ENCODE results near the gene NUP188.
A peak's percentile ranks its signal among the peaks of the same experiment; 100 is the strongest.
"Not testable (repeated sequence)": the region's sequence is repeated elsewhere in the genome, so short reads cannot be mapped to it uniquely, and the experiment has no call there.

The NUP188 gene

DNA sequence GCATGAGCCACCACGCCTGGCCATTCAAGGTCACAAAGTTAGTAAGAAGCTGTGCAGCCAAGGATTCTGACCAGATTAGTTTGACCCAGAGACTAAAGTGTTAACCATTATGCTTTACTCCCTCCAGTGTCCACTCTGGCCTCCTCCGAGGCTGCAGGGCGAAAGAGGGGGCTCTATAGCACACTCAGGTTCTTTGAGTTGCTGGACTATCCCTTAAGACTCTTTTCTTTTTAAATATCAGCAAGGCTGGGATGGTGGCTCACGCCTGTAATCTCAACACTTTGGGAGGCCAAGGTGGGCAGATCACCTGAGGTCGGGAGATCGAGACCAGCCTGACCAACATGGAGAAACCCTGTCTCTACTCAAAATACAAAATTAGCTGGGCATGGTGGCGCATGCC is 2.5 kb upstream of the NUP188 start:
- DNase-seq, result not testable (repeated sequence)

DNA sequence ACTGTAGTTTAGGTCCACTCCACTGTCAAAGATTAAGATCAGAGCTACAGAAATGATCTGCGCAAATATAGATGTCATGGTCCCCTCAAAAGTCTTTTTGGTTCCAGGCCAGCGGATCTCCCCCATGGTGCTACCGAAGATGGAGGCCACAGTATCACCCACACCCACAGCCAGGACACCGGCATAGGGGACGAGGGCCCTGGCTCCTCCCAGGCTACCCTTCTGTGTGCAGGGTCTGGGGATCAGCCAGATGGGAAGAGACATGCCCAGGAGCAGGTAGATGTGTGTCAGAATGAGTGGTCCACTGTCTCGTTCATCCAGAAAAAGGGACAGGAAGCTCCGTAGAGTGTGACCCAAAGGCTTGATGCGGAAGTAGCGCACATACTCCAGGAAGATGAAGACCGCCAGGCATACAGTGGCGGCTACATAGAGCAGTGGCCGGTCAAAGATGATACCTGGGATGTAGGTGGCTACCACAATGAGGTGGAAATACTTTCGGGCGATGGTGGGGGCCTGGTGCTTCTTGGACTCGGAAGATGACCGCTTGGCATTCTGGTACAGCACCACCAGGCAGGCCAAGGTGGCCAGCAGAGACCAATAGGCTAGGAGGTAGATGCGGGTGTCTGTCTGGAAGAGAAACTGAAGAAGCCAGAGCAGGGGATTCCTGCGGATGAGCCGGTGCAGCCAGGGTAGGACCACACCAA is 1.5 kb upstream of the NUP188 start:
- DNase-seq, result no peak

DNA sequence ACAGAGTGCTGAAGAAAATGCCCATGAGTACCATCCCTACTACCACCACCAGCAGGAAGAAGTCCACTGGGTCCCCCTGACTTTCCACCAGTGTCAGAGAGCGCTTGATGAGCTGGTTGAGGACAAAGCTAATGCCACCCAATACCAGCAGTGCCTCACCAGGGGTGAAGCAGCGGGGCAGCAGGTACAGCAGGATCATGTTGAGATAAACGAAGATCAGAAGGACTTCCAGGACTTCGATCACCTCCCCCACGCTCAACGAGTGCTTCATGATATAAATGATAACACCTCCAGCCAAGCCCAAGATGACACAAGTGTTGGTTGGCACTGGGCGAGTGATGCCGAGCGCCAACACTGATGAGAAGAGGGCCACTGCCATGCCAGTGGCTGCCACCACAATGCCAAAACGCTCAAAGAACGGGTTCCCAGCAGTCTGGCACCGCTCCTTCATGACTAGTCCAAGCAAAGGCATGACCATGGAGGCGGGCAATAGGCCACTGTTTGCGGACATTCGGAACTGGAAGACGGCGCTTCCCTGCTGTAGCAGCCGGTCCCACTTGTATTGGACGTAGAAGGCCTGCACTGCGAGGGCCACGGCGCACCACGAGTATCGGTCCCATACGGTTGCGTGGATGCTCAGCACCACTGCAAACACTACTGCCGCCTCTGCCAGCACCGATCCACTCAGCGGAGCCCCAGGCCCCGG is 775 bp upstream of the NUP188 start:
- DNase-seq, result no peak

DNA sequence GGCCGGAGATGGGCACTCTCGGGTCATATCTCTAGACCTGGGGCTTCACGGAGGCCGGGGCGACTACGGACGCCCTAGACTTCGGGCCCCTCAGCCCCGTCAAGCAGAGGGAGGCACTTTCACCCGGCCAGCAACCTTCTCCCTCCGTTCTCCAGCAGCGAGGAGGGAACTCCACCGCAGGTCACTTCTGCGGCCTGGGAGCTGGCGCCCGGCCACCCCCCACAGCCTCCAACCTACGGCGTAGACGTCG is 297 bp upstream of the NUP188 start:
- DNase-seq, result no peak

DNA sequence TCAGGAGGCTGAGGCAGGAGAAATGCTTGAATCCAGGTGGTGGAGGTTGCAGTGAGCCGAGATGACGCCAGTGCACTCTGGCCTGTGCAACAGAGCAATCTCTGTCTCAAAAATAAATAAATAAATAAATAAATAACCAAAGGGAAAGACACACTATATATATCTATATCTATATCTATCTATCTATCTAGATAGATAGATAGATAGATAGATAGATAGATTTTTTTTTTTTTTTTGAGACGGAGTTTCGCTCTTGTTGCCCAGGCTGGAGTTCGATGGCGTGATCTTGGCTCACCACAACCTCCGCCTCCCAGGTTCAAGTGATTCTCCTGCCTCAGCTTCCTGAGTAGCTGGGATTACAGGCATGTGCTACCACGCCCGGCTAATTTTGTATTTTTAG is 13.9 kb downstream of the NUP188 start:
- not testable (repeated sequence) for DNase-seq

DNA sequence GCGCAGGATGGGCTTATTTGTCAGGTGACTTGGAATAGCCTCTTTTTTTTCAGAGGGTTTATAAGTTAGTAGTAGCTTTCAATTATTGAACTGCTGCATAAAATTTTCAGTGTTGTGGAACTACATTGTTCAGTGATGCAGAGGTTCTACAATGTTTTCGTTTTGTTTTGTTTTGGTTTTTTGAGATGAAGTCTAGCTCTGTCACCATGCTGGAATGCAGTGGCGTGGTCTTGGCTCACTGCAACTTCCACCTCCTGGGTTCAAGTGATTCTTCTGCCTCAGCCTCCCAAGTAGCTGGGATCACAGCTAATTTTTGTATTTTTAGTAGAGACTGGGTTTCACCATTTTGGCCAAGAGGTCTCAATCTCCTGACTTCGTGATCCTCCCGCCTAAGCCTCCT is 22.0 kb downstream of the NUP188 start:
- no peak for DNase-seq

DNA sequence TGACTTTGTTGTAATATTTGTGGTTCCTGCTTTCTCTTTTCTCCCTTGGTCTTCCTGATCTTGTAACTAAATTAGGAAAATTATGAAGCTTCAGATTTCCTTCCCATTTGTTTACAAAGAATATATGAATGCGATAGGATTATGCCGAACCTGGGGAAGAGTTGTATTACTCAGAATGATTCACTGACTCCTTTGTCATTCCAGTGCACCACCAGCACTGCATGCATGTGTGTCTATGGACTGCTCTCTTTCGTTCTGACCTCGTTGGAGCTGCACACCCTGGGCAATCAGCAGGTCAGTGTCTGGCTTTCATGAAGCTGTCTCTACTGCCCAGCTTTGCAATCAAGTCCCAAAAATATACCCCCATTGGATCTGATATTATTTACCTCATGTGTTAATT is 25.5 kb downstream of the NUP188 start:
- DNase-seq, result no peak

DNA sequence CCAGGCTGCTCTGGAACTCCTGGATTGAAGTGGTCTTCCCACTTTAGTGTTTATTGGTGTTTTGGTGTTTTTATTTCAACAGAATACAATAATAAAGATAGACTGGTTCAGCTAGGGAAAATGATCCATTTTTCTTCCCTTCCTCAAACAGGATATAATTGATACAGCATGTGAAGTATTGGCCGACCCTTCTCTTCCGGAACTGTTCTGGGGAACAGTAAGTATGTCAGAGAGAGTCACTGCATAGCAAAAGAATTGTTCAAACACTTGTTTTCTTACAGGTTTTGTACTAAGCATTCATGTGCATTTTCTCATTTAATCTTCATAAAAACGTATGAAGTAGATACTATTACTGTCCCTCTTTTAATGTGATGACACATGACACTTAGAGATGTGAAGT is 31.6 kb downstream of the NUP188 start:
- DNase-seq, result no peak

DNA sequence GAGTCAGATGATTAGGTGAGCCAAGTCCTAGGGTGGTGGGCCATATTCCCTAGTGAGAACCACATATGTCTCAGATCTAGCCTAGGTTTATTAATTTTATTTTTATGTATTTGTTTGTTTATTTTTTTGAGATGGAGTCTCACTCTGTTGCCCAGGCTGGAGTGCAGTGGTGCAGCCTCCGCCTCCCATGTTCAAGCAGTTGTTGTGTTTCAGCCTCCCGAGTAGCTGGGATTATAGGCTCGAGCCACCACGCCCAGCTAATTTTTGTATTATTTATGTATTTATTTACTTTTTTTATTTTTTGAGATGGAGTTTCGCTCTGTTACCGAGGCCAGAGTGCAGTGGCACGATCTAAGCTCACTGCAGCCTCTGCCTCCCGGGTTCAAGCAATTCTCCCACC is 36.0 kb downstream of the NUP188 start:
- no peak for DNase-seq

DNA sequence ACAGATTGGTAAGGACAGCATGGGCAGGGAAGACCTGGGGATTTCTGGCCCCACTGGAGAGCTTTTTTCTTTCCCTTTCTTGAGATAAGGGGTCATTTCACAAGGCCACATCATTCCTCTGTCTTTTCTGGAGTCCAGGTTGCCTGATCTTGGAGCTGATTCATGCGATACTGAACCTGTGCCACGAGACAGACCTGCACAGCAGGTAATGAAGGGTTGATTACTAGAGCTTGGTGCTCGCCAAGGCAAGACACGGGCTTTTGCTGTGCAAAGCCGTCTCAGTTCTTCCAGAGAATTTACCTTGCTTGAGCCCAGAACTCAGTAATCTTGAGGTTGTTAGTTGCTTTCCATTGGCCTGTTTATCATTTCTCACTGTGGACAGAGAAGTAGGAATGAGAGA is 39.2 kb downstream of the NUP188 start:
- no peak for DNase-seq

DNA sequence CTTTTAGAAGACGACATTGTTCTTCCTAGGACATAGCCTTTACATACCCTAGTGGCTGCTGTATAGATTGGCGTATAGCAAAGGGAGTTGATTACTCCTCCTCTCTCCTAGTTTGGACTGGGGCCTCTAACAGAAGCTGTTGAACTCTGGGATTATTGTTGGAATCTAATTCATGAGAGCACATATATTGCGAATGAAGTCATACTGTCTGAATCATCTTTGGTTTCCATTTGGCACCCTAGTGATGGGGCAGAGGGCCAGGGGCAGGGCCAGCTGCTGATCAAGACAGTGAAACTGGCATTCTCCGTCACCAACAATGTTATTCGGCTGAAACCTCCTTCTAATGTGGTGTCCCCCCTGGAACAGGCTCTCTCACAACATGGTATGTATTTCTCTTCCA is 40.3 kb downstream of the NUP188 start:
- DNase-seq, result no peak

DNA sequence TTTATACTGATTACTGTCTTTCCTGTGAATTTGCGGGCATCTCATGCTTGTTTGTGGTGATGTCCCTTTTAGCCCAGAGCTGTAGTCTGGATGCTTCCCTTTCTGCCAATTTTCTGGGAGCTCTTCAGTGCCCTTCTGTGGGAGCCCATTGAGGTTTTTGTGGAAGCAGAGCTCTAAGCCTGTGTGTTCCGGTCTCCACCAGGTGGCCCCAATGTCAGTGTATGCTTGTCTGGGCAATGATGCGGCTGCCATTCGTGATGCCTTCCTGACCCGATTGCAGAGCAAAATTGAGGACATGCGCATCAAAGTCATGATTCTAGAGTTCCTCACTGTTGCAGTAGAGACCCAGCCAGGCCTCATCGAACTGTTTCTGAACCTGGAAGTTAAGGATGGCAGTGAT is 45.5 kb downstream of the NUP188 start:
- no peak for DNase-seq

DNA sequence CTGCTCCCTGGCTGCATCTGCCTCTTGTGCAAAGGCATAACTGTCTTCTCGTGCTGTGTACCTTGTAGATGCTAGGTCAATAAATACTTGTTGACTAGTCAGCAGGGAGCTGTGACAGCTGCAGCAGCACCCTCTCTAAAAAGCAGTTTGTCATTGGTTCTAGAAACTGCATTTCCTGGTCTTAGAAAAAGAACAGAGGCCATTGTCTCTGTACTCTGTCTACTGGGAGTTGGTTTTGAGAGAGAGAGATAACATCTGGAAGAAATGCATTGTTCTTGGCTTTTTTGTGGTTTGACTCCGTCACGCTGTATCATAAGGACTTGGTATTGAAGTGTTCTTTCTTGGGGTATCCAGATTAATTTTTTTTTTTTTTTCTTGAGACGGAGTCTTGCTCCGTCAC is 48.3 kb downstream of the NUP188 start:
- DNase-seq, result no peak

DNA sequence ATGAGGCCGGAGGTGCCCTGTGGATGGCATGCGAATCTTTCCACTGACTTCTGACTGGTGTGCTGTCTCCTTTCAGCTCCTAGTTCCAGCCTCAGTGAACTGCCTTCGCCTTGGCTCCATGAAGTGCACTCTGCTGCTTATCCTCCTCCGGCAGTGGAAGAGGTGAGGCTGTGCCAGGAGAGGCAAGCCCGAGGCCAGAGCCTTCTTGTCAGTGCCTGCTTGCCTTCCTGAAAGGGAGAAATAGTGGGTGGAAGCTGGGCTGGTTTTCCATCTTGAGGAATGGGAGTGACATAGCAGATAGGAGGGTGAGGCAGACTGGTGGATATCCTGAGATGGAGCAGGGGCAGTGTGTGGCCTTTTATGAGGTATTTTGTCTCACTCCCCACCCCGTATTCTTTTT is 51.0 kb downstream of the NUP188 start:
- no peak for DNase-seq

DNA sequence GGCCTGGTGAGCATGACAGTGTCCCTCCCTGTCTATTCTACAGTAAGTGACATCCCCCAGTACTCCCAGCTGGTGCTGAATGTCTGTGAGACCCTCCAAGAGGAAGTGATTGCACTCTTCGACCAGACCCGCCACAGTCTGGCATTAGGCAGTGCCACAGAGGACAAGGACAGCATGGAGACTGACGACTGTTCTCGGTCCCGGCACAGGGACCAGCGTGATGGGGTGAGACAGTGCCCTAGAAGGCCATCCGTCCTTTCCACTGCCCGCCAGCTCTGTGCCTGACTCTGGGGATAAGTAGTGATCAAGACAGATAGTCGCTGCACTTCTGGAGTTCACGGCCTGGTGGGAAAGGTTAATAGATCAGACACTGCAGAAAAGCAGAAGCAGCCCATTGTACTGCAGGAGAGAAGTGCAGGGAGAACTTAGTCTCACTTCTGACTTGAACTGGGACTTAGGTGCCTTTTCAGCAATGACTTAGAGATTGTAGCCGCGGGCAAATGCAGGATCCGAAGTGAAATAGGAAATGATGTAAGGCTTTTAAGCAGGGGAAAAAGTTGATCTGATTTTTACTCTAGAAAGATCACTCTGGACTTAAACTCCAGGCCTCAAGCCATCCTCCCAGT is 52.2 kb downstream of the NUP188 start:
- no peak for DNase-seq

DNA sequence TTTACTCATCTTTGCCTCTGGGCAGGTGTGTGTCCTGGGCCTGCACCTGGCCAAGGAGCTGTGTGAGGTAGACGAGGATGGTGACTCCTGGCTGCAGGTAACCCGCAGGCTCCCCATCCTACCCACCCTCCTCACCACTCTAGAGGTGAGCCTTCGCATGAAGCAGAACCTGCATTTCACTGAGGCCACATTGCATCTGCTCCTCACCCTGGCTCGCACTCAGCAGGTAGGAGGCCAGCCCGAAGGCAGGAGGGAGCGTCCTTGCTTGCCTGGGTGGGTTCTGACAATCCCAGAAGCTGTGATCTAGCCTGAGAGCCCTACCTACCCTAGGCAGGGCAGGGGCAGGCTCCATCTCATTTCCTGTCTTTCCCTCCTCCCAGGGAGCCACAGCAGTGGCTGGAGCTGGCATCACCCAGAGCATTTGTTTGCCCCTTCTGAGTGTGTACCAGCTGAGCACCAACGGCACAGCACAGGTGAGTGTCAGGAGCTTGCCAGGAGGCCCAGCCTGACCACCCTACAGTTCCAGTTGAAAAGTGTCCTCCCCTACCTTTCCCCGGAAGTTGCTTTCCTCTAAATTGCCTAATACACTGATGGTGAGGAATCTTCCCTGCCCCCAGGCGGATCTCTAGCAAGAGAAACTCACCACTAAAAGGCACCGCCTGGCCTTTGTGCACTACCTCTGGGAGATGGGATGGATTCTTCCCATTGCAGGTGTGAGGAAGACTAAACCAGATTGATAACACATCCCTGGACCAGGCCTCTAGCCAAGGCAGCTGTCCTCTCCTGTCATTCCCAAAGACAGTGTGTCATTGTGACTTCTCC is 54.2 kb downstream of the NUP188 start:
- DNase-seq, result no peak

DNA sequence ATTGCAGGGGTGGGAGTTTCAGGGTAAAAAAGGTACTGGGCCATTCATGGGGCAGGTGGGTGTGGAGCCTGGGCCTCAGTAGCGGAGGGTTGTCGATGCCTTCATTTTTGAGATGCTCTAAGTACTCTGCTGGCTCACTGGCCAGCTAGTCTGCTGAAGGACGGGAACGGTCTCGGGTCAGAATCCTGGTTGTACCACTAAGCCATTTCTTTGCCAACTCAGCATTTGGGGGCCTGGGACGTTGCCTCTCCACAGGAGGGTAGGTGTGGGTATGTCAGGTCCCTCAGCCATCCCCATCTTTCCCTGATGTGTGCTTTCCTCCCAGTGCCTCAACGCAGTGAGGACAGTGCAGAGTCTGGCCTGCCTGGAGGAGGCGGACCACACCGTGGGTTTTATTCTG is 55.5 kb downstream of the NUP188 start:
- DNase-seq, result no peak

DNA sequence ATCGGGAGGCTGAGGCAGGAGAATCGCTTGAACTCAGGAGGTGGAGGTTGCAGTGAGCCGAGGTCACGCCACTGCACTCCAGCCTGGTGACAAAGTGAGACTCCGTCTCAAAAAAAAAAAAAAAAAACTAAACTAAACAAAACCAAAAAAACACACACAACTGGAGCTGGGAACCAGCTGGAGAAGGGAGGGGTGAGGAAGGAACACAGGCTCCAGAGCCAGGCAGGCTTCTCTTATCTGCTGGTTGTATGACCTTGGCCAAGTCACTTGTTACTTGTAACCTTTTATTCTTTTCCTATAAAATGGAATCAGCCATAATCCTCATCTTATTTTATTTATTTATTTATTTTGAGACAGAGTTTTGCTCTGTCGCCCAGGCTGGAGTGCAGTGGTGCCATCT is 56.7 kb downstream of the NUP188 start:
- DNase-seq, result not testable (repeated sequence)

DNA sequence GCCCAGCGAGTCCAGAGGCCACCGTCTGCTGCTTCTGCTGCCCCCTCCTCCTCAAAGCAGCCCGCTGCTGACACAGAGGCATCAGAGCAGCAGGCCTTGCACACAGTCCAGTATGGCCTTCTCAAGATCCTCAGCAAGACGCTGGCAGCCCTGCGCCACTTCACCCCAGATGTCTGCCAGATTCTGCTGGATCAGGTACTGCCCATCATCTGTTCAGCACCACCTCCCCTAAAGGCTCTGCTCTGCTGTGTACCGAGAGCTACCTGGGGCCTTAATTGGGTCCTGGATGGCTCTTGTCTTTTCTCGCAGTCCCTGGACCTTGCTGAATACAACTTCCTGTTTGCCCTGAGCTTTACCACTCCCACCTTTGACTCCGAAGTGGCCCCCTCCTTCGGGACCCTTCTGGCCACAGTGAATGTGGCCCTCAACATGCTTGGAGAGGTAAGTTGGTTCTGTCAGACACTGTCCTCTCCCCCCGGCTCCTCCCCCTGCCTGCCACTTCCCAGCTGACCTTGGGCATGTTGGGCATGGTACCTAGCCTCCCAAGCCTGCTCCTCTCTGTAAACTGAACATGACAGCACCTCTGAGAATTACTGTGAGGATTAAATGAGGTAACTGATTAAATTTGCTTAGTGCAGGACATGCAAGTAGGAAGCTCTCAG is 58.0 kb downstream of the NUP188 start:
- no peak for DNase-seq

DNA sequence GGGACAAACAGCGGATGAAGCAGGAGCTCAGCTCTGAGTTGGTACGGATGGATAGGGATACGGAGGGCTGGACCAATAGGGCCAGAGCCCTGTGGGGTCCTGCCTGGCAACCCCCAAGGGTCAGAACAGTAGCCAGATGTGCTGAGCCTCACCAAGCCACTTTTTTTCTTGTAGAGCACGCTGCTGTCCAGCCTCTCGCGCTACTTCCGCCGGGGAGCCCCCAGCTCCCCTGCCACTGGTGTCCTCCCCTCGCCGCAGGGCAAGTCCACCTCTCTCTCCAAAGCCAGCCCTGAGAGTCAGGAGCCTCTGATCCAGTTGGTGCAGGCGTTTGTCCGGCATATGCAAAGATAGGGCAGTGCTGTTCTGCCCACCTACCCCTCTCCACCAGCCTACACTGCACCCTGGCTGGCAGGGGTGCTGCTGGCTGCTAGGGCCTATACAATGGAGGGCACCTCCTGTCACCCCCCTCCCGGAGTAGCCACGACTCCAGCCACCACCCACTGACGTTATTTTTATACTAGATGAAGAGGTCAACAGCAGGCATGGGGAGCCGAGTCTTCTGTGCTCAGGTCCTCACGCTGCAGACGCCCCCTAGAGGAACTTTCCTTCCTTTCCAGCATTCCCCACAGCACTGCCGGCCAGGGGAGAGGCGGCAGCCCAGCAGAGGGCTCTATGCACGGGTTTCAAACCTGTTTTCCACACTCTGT is 59.0 kb downstream of the NUP188 start:
- DNase-seq, result peak; percentile 65

DNA sequence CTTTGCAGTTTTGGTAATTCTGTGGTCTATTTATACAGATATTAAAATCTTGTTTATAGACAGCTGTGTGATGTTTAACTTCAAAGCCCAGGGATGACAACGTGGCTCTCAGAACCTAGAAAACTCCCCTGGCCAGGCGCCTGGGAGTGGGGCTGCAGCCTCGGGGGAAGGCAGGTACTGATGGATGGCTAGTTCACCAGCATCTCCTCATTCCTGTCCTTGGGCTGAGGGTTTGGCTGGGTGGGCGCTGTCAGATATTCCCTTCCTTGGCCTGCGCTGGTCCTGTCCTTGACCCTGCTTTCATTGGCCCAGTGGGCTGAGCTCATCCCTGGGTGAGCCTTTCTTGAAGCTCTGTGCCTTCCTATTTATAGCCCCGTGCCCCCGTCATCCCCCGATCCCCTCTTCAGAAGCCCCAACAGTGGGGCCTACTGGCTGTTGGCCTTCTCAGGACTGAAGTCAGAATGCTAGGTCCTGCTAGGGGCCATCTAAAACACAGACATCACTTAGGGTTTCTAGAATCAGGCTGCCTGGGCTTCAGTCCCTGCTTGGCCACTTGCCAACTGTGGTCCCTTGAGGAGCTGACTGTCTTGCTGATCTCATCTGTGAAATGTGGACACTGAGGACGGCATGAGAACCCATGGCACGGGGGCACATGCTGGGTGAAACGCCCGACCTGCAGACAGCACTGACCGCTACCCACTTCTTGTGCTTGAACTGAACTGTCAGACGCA is 59.7 kb downstream of the NUP188 start:
- no peak for DNase-seq

All from stimulated activated CD8-positive, alpha-beta memory T cell treated with anti-CD3 and anti-CD28 coated beads, Interleukin-4, amount 100 ng/mL, for 48 hours (primary cell).